ENCODE measurements around the gene IL19. TPM values are rescaled to one million over a fixed set of nuclear protein-coding genes. Genes with fewer than 3 reads are reported as not detected.

The IL19 gene
- total RNA-seq, 1 experiment from 2014 or later, result not detected

- H3K9ac ChIP-seq (ENCODE audit: extremely low read depth, insufficient read length, low read length), result no peak overlapping the region
- Mint-ChIP-seq H3K4me1 (peaks cover 3 to 6% of the 10 kb centered on the region in 2 experiments; a peak in 3 of 4 replicates), H3K27me3 (ENCODE audit: low read depth) (peaks cover 15% of the 10 kb centered on the region), H3K4me3 (no peak overlapping the region), H3K36me3 (ENCODE audit: insufficient read depth in 1 of 3, low read depth in 3 of 3) (no peaks in the 10 kb centered on the region), H3K9me3 (no peaks in the 10 kb centered on the region), H3K27ac (no peak overlapping the region; a peak in 1 of 7 replicates)
- H3K79me1 ChIP-seq (ENCODE audit: insufficient read depth, low read depth, low read length, poor library complexity, severe bottlenecking), result no peaks in the 10 kb centered on the region
- H2AK5ac ChIP-seq (ENCODE audit: insufficient read length, low read length), result no peak overlapping the region
- H3K23me2 ChIP-seq (ENCODE audit: insufficient read length, low read depth, low read length, poor library complexity, severe bottlenecking), result no peaks in the 10 kb centered on the region
- H2BK20ac ChIP-seq (ENCODE audit: low read depth, low read length, poor library complexity, severe bottlenecking), result no peak overlapping the region
- no peak overlapping the region for H2BK12ac ChIP-seq (ENCODE audit: insufficient read length, low read depth, low read length)
- no peak overlapping the region for H3T11ph ChIP-seq (ENCODE audit: low read length)
- no peak for DNase-seq
- no peak overlapping the region for H3K23ac ChIP-seq (ENCODE audit: insufficient read length, low read depth, low read length)
- no peak overlapping the region for H3K4ac ChIP-seq (ENCODE audit: low read depth, low read length)
- no peak overlapping the region for H4K91ac ChIP-seq (ENCODE audit: insufficient read length, low read depth, low read length)
- no peak overlapping the region for H3K27ac ChIP-seq (ENCODE audit: insufficient read length, low read depth, low read length)
- no peaks in the 10 kb centered on the region for H3K79me2 ChIP-seq (ENCODE audit: insufficient read depth, low read length)
- no peaks in the 10 kb centered on the region for H3K9me3 ChIP-seq (ENCODE audit: control insufficient read depth, low read depth, low read length)
- no peak overlapping the region for H3K56ac ChIP-seq (ENCODE audit: insufficient read length, low read depth, low read length)
- no peak overlapping the region for H2AFZ ChIP-seq (ENCODE audit: low read length)
- no peaks in the 10 kb centered on the region for H3K4me1 ChIP-seq (ENCODE audit: insufficient read depth, low read length)
- no peak overlapping the region for H4K5ac ChIP-seq (ENCODE audit: insufficient read length, low read depth, low read length)
- H3K4me2 ChIP-seq (ENCODE audit: insufficient read depth, insufficient read length, low read length), result no peak overlapping the region
- no peak for TF ChIP-seq CTCF (conservative IDR thresholded peaks at IDR 0.05)
- no peaks in the 10 kb centered on the region for H3K27me3 ChIP-seq (ENCODE audit: insufficient read depth, low read length)
- no CpG with 5 or more reads among the region's 2 CpGs for WGBS (ENCODE audit: extremely low coverage, insufficient read length, low lambda C conversion rate)
- H2BK120ac ChIP-seq (ENCODE audit: low read depth, low read length, poor library complexity, severe bottlenecking), result no peak overlapping the region
- H3K14ac ChIP-seq (ENCODE audit: insufficient read depth, low read length), result no peak overlapping the region
- H4K8ac ChIP-seq (replicated peaks; ENCODE audit: insufficient read length, low read depth, low read length), result no peak overlapping the region
- no peaks in the 10 kb centered on the region for H4K20me1 ChIP-seq (ENCODE audit: control insufficient read depth, insufficient read depth, insufficient read length)
- no peak overlapping the region for H2BK5ac ChIP-seq (ENCODE audit: insufficient read length, low read length)
- H2BK15ac ChIP-seq (ENCODE audit: low read depth, low read length), result no peak overlapping the region
- no peak overlapping the region for H3K18ac ChIP-seq (ENCODE audit: insufficient read length, low read depth, low read length)
These were observed 18.1 kb upstream of the IL19 start for GRCh38 chr1:206752481-206752880.

Data from H9 (cell line).